Right lobe of liver (tissue), 6 donors: ENCODE results near the gene NLGN4X. TPM values are rescaled to one million over a fixed set of nuclear protein-coding genes. Genes with fewer than 3 reads are reported as not detected.

Source experiments
- ATAC-seq, 4 donors: fragments of 200-7000 bp; cut with Tn5 transposase; one replicate each; pipeline ENCODE4 v1.9.1; 2020; ENCODE audit warnings: mild to moderate bottlenecking in 4 of 4, moderate library complexity in 4 of 4
- DNase-seq, 3 donors: peaks; one replicate each; pipeline ENCODE4 v3.0.0-alpha.2; 2020
- H3K27ac ChIP-seq, 3 donors: fragments of 200-600 bp; one replicate each; pipeline ENCODE4 v1.8.0; 2022
- H3K27me3 ChIP-seq, 2 donors: fragments of 200-600 bp; one replicate each; pipeline ENCODE4 v1.8.0; 2022
- H3K36me3 ChIP-seq, 4 donors: fragments of 200-600 bp; sonication (generic) in 1 of 4; one replicate each; pipeline versions ENCODE4 v1.5.1 to v1.8.0; 2017 to 2022; ENCODE audit warnings: control low read depth in 1 of 4
- H3K4me1 ChIP-seq, 4 donors: fragments of 200-600 bp; sonication (generic) in 1 of 4; one replicate each; pipeline versions ENCODE4 v1.5.1 to v1.8.0; 2017 to 2022; ENCODE audit warnings: control low read depth in 1 of 4
- H3K4me3 ChIP-seq, 3 donors: fragments of 200-600 bp; one replicate each; pipeline ENCODE4 v1.8.0; 2022
- H3K9me3 ChIP-seq, 4 donors: fragments of 200-600 bp; sonication (generic) in 1 of 4; one replicate each; pipeline versions ENCODE4 v1.5.1 to v1.8.0; 2017 to 2022; ENCODE audit warnings: control low read depth in 1 of 4
- POLR2A ChIP-seq: fragments of 450-650 bp; IDR thresholded peaks from one replicate; pipeline ENCODE4 v1.6.1; 2017; ENCODE audit warnings: antibody characterized with exemption, mild to moderate bottlenecking
- WGBS: methylation state at CpG from one replicate; pipeline ENCODE4 v1.1.6; 2018; ENCODE audit warnings: low coverage, low lambda C conversion rate; ENCODE audit not compliant: insufficient coverage; ENCODE audit errors: missing lambda C conversion rate; 5-methylcytosine and 5-hydroxymethylcytosine counted together
- intact Hi-C, 2 donors: fragments of 100-400 bp; cut with DNase I; formaldehyde crosslinking; loops; one replicate each; pipeline versions ENCODE4 v1.11.2 to v1.14.1; 2022
- total RNA-seq, 6 experiments: library from RNA; depleted of rRNA in 2 of 6; stranded (reverse); fragments of >200 nt in 2 of 6; fragmentation: NEBNext Ultra II Directional in 3 of 6; extraction: Animal tissue kit (Norgen Biotek cat#: 25700) in 3 of 6; gene quantifications; one replicate each; pipeline versions ENCODE4 v1.1.0 to v1.2.4, GENCODE V29; 2016 to 2023
- TF ChIP-seq, protein P1 (sequence below), 4 donors: fragments of 200-600 bp in 3 of 4; fragments of 450-650 bp in 1 of 4; IDR thresholded peaks; one replicate each; pipeline versions ENCODE4 v1.5.1 to v1.8.0; 2016 to 2022; ENCODE audit warnings: antibody characterized with exemption in 4 of 4, mild to moderate bottlenecking in 2 of 4
- donor health status: DM: no; HTN: yes; CAD: no.
- donor health status: DM: no; HTN: no; CAD: no.
- donor health status: DM: no; HTN: no; CAD: no.
- donor health status: DM: no; HTN: yes; CAD: no.
- donor health status: DM: no; HTN: yes; CAD: no.

NLGN4X gene
- total RNA-seq, 6 experiments from 2014 or later, result 0.51 to 1.5 (median 1.1) TPM

DNA sequence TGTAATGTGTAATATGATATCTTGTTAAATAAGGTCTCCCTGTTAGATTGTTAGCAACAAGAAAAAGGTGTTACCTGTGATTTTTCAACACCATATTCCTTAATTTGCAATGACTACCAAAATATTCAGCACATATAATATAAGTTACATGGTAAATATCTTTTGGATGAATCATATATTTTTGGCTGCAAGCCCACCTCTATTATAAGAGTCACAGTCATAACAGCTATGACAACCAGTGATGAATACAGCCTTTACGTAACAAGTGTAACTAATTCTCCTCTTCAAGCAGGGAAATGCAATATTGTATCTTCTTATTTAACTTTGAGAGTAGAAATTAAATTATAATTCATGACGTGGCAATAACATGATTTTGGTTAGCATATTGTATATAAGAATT is 187.0 kb downstream of the NLGN4X start:
- no peaks in the 10 kb centered on the region for H3K4me1 ChIP-seq
- DNase-seq, result no peak
- ATAC-seq, result no peak
- H3K9me3 ChIP-seq, result no peaks in the 10 kb centered on the region
- no peak overlapping the region for H3K27ac ChIP-seq
- no peak for TF ChIP-seq POLR2A
- TF ChIP-seq, protein P1, sequence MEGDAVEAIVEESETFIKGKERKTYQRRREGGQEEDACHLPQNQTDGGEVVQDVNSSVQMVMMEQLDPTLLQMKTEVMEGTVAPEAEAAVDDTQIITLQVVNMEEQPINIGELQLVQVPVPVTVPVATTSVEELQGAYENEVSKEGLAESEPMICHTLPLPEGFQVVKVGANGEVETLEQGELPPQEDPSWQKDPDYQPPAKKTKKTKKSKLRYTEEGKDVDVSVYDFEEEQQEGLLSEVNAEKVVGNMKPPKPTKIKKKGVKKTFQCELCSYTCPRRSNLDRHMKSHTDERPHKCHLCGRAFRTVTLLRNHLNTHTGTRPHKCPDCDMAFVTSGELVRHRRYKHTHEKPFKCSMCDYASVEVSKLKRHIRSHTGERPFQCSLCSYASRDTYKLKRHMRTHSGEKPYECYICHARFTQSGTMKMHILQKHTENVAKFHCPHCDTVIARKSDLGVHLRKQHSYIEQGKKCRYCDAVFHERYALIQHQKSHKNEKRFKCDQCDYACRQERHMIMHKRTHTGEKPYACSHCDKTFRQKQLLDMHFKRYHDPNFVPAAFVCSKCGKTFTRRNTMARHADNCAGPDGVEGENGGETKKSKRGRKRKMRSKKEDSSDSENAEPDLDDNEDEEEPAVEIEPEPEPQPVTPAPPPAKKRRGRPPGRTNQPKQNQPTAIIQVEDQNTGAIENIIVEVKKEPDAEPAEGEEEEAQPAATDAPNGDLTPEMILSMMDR (IDR thresholded peaks at IDR 0.05), result no peak
- H3K4me3 ChIP-seq, result no peak overlapping the region
- no peaks in the 10 kb centered on the region for H3K27me3 ChIP-seq
- WGBS, result 49% methylated on average over 2 of the region's 2 CpGs
- intact Hi-C loops, result no loop called here
- no peaks in the 10 kb centered on the region for H3K36me3 ChIP-seq

DNA sequence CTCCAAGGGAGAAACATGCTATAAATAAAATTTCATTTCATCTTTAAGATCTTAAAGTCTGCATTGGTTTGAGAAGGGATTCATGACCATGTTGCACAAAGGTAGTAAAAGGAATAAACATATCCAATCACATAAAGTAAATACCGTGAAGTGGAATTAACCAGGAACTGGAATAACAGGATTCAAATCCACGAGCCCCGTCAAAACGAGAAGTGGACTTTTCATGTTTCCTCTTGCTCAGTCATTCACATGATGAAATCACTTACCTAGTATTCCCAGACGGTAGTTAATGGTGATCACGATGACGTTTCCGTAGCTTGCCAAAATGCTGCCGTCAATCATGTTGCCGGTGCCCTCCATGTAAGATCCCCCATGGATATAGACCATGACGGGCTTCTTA is 199.7 kb downstream of the NLGN4X start:
- intact Hi-C loops, result no loop called here
- no peak for DNase-seq
- TF ChIP-seq POLR2A, result no peak
- TF ChIP-seq, protein P1 (IDR thresholded peaks at IDR 0.05), result no peak

DNA sequence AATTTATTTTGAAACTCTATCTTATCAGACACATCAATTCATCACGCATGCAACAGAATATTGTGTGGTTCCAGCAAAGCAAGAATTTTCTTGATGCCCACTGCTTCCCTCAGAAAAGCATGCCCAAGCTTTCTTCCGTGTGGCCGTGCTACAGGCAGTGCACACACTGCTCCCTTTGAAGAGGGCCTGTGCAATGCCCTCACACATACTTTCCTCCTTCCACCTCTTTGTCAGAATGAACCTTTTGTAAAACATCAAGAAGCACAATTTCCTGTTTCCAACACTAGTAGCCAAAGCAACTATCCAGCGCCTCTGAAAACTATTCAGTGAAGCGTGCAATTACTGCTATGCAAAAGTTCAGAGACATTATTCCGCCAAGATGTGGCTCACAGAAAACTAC is 201.7 kb downstream of the NLGN4X start:
- 37% methylated on average over 5 of the region's 6 CpGs for WGBS
- Histone ChIP-seq H3K27me3 (no peaks in the 10 kb centered on the region), H3K27ac (no peak overlapping the region), H3K4me3 (no peak overlapping the region), H3K4me1 (no peaks in the 10 kb centered on the region), H3K36me3 (no peaks in the 10 kb centered on the region), H3K9me3 (no peaks in the 10 kb centered on the region)
- intact Hi-C loops, result no loop called here
- DNase-seq, result no peak
- ATAC-seq, result no peak
- TF ChIP-seq POLR2A, result no peak

More for the DNA sequence above, 199.7 kb downstream of the NLGN4X start:
- WGBS, result 73% methylated on average over 11 of the region's 11 CpGs
- Histone ChIP-seq H3K27me3 (no peaks in the 10 kb centered on the region), H3K4me3 (no peak overlapping the region), H3K36me3 (no peaks in the 10 kb centered on the region), H3K9me3 (no peaks in the 10 kb centered on the region), H3K4me1 (no peaks in the 10 kb centered on the region), H3K27ac (no peak overlapping the region)
- ATAC-seq, result no peak

DNA sequence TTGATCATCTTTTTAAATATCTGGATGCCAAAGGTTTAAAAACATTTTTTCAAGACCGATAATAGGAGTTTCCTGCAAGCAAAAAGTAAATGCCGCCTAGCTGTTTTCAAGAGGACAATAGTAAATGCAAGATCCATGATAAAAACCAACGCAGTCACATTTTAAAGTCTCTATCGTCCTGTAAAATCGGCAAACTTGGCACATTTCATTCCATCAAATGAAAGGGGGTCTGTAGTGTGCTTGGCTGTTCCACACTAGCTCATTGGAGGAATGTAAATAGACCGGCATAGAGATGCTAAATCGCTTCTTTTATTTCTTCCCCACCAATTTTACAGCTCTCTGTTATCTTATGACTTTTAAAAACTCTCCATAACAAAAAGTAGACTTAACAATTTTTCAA is 202.2 kb downstream of the NLGN4X start:
- 23% methylated on average over 7 of the region's 7 CpGs for WGBS
- TF ChIP-seq, protein P1 (IDR thresholded peaks at IDR 0.05), result no peak
- TF ChIP-seq POLR2A, result no peak
- ATAC-seq, result no peak
- intact Hi-C loops, result no loop called here
- H3K27ac ChIP-seq, result no peak overlapping the region
- H3K4me3 ChIP-seq, result no peak overlapping the region
- H3K4me1 ChIP-seq, result no peaks in the 10 kb centered on the region
- H3K36me3 ChIP-seq, result no peaks in the 10 kb centered on the region
- no peak for DNase-seq
- no peaks in the 10 kb centered on the region for H3K27me3 ChIP-seq
- H3K9me3 ChIP-seq, result no peaks in the 10 kb centered on the region

DNA sequence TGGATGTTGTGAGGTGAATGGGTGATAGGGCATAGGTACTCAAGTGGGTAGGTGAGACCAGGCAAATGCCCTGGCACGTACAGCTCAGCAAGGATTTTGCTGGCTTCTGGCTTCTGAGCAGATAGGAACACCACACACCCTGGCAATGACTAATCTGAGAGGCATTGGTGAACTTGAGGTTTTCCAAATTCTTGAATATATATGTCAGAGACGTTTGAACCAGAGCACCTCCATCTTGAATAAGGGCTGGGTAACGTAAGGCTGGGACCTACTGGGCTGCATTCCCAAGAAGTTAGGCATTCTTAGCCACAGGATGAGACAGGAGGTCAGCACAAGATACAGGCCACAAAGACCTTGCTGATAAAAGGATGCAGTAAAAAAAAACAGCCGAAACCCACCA is 204.5 kb downstream of the NLGN4X start:
- no peak overlapping the region for H3K4me3 ChIP-seq
- H3K9me3 ChIP-seq, result no peaks in the 10 kb centered on the region
- WGBS, result 58% methylated on average over 3 of the region's 4 CpGs
- H3K4me1 ChIP-seq, result no peaks in the 10 kb centered on the region
- DNase-seq (no peak), ATAC-seq (no peak)
- H3K36me3 ChIP-seq, result no peaks in the 10 kb centered on the region
- no peak overlapping the region for H3K27ac ChIP-seq
- H3K27me3 ChIP-seq, result no peaks in the 10 kb centered on the region
- intact Hi-C loops, result no loop called here
- TF ChIP-seq, protein P1 (IDR thresholded peaks at IDR 0.05), result no peak
- no peak for TF ChIP-seq POLR2A
